DOHH2 (cell line): ENCODE data around the gene KIF5C.
"Not testable (repeated sequence)": the region's sequence is repeated elsewhere in the genome, so short reads cannot be mapped to it uniquely, and the experiment has no call there.

ENCODE experiments used
- H3F3A ChIP-seq: fragments of 200-600 bp; sonication (generic), shearing (Covaris generic); 2 replicates; pipeline ENCODE4 v1.6.0; 2016; ENCODE audit warnings: antibody characterized with exemption, mild to moderate bottlenecking; ENCODE audit not compliant: control insufficient read depth, insufficient read depth
- H3K27ac ChIP-seq: fragments of 200-600 bp; sonication (generic); 2 replicates; pipeline ENCODE4 v1.5.1; 2014; ENCODE audit warnings: low read depth, mild to moderate bottlenecking, low read length, moderate library complexity
- H3K27me3 ChIP-seq: fragments of 200-600 bp; sonication (generic); 2 replicates; pipeline ENCODE4 v1.6.1; 2014; ENCODE audit warnings: mild to moderate bottlenecking, low read length, mixed read lengths; ENCODE audit not compliant: control insufficient read depth
- H3K36me3 ChIP-seq: fragments of 200-600 bp; sonication (generic); 2 replicates; pipeline ENCODE4 v1.6.1; 2014; ENCODE audit warnings: mild to moderate bottlenecking, low read length, moderate library complexity, mixed read lengths; ENCODE audit not compliant: control insufficient read depth
- H3K4me1 ChIP-seq: fragments of 200-600 bp; sonication (generic); 2 replicates; pipeline ENCODE4 v1.6.1; 2014; ENCODE audit warnings: mild to moderate bottlenecking, low read length, mixed read lengths; ENCODE audit not compliant: control insufficient read depth
- H3K4me2 ChIP-seq: fragments of 200-600 bp; sonication (generic); 2 replicates; pipeline ENCODE4 v1.6.0; 2014; ENCODE audit warnings: mild to moderate bottlenecking, low read length, moderate library complexity
- H3K4me3 ChIP-seq: fragments of 200-600 bp; sonication (generic); 2 replicates; pipeline ENCODE4 v1.5.1; 2014; ENCODE audit warnings: mild to moderate bottlenecking, low read length, mixed read lengths
- H3K79me2 ChIP-seq: fragments of 200-600 bp; sonication (generic); 2 replicates; pipeline ENCODE4 v1.6.1; 2014; ENCODE audit warnings: mild to moderate bottlenecking, low read length, mixed read lengths; ENCODE audit not compliant: control insufficient read depth
- H3K9me2 ChIP-seq: fragments of 200-600 bp; sonication (generic); replicated peaks from 2 replicates; pipeline ENCODE4 v1.6.1; 2014; ENCODE audit warnings: mild to moderate bottlenecking, low read length, mixed read lengths; ENCODE audit not compliant: control insufficient read depth
- H3K9me3 ChIP-seq: fragments of 200-600 bp; sonication (generic); 2 replicates; pipeline ENCODE4 v1.6.1; 2014; ENCODE audit warnings: antibody characterized with exemption, low read length, mixed read lengths; ENCODE audit not compliant: control insufficient read depth, insufficient read depth
- H4K20me1 ChIP-seq: fragments of 200-600 bp; sonication (generic); 2 replicates; pipeline ENCODE4 v1.6.0; 2014; ENCODE audit warnings: low read depth, mild to moderate bottlenecking, antibody characterized with exemption, low read length, moderate library complexity; ENCODE audit not compliant: control insufficient read depth, insufficient read depth
- EZH2phosphoT487 ChIP-seq: fragments of 200-600 bp; sonication (generic); IDR thresholded peaks from 2 replicates; pipeline ENCODE4 v1.6.1; 2017; ENCODE audit warnings: borderline replicate concordance, mild to moderate bottlenecking, antibody characterized with exemption, low read length, moderate library complexity, mixed read lengths
- TF ChIP-seq, protein P1 (sequence below): fragments of 200-600 bp; sonication (generic); IDR thresholded peaks from one replicate; pipeline ENCODE4 v1.5.1; 2014; ENCODE audit warnings: antibody characterized with exemption, mild to moderate bottlenecking, low read depth, low read length; ENCODE audit not compliant: poor library complexity, severe bottlenecking

Gene KIF5C

DNA sequence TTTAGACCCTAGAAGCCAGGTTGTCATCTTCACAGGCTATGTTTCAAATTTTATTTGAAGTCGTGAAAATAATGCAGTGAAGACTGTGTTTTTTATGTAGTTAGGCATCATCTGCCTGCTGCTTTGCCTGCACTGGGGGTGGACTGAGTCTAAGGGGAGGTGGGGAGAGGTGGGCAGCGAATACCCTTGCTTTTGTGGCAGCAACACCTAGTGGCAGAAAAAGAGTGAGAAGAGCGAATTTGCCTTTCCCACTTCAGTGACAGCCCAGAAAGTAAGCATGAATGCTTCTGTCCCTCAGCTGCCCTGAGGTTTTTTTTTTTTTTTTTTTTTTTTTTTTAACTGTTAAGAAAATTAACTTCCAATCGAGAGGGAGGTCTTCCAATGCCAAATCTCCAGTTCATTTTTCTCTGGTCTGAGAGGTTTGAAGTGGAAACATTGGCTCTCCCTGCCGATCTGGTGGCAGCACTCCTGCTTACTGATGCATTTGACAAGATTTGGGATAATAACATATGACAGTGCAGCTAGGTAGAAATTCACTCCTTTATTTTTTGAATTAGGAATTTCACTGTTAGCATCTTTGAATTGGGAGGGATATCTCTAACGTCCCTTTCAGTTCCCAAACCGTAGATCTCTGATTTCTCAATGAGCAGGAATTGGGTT is 103.1 kb downstream of the KIF5C start:
- Histone ChIP-seq H3K9me2 (no peaks in the 10 kb centered on the region), H4K20me1 (no peaks in the 10 kb centered on the region), H3K4me1 (no peaks in the 10 kb centered on the region), H3K4me2 (no peak overlapping the region), H3K79me2 (no peaks in the 10 kb centered on the region), H3K27ac (no peak overlapping the region), H3F3A (no peaks in the 10 kb centered on the region), H3K27me3 (no peaks in the 10 kb centered on the region), H3K9me3 (no peaks in the 10 kb centered on the region), H3K4me3 (no peak overlapping the region), H3K36me3 (peaks cover 25% of the 10 kb centered on the region)
- TF ChIP-seq, protein P1, sequence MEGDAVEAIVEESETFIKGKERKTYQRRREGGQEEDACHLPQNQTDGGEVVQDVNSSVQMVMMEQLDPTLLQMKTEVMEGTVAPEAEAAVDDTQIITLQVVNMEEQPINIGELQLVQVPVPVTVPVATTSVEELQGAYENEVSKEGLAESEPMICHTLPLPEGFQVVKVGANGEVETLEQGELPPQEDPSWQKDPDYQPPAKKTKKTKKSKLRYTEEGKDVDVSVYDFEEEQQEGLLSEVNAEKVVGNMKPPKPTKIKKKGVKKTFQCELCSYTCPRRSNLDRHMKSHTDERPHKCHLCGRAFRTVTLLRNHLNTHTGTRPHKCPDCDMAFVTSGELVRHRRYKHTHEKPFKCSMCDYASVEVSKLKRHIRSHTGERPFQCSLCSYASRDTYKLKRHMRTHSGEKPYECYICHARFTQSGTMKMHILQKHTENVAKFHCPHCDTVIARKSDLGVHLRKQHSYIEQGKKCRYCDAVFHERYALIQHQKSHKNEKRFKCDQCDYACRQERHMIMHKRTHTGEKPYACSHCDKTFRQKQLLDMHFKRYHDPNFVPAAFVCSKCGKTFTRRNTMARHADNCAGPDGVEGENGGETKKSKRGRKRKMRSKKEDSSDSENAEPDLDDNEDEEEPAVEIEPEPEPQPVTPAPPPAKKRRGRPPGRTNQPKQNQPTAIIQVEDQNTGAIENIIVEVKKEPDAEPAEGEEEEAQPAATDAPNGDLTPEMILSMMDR: peak; percentile 34
- no peak for TF ChIP-seq EZH2phosphoT487

- no peaks in the 10 kb centered on the region for H3K9me3 ChIP-seq
- H3K36me3 ChIP-seq: peaks cover 20% of the 10 kb centered on the region
- no peaks in the 10 kb centered on the region for H3K9me2 ChIP-seq
- no peak overlapping the region for H3K4me2 ChIP-seq
- no peak overlapping the region for H3K27ac ChIP-seq
- H4K20me1 ChIP-seq: no peaks in the 10 kb centered on the region
- H3F3A ChIP-seq: no peaks in the 10 kb centered on the region
- H3K79me2 ChIP-seq: no peaks in the 10 kb centered on the region
- no peak for TF ChIP-seq EZH2phosphoT487
- TF ChIP-seq, protein P1: no peak
- H3K4me1 ChIP-seq: no peaks in the 10 kb centered on the region
- no peaks in the 10 kb centered on the region for H3K27me3 ChIP-seq
- no peak overlapping the region for H3K4me3 ChIP-seq
Observed at GRCh38 chr2:148978706-148979105, 103.7 kb downstream of the KIF5C start.

DNA sequence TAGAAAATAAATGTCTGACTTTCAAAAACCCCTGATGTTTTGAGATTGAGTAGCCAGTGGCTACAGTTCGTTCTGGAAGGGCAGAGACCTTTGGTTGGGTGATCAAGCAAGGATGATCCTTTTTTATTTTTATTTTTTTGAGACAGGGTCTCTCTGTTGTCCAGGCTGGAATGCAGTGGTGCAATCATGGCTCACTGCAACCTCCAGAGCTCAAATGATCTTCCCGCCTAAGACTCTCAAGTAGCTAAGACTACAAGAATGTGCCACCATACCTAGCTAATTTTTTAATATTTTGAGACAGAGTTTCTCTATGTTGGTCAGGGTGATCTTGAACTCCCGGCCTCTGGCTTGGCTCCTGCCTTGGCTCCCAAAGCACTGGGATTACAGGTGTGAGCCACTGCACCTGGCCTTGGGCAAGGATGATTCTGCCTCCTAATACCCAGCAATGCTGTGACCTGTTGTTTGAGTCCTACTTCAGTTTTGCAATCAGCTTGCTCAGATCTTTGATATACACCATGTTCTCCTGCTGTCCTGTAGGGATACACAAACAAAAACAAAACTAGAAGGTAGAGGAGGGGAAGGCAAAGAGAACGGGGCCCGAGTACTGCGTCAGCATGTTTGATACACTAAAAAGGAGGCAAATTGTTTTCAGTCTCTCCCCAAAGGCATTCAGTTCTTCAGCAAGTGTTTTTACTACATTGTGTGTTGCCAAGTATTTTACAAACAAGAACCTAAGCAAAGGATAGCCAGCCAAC is 104.3 kb downstream of the KIF5C start:
- H3K36me3 ChIP-seq: peaks cover 20% of the 10 kb centered on the region
- H3K4me1 ChIP-seq: no peaks in the 10 kb centered on the region
- H4K20me1 ChIP-seq: no peaks in the 10 kb centered on the region
- no peak overlapping the region for H3K27ac ChIP-seq
- no peaks in the 10 kb centered on the region for H3K27me3 ChIP-seq
- H3K4me2 ChIP-seq: no peak overlapping the region
- no peaks in the 10 kb centered on the region for H3F3A ChIP-seq
- no peaks in the 10 kb centered on the region for H3K79me2 ChIP-seq
- no peaks in the 10 kb centered on the region for H3K9me3 ChIP-seq
- H3K9me2 ChIP-seq: no peaks in the 10 kb centered on the region
- no peak overlapping the region for H3K4me3 ChIP-seq
- TF ChIP-seq EZH2phosphoT487: no peak

DNA sequence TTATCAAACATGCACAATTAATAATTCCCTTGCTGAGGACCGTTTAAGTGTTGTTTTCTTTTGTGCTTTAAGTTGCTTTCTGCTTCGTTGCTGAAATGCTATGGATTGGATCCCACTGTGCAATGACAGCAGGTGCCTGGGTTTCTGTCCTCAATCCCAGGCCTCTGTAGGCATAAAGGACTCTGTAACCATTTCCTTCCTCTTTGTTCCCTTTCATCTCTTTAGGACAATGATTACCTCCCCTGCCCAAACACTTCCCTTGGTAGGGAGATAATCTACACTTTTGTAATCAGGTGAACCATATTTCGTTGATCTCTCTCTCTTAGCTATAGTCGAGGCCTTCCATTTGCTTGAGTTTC is 104.9 kb downstream of the KIF5C start:
- Histone ChIP-seq H3K4me1 (no peaks in the 10 kb centered on the region), H3K4me2 (no peak overlapping the region), H3K9me3 (no peaks in the 10 kb centered on the region), H3K79me2 (no peaks in the 10 kb centered on the region), H3K4me3 (no peak overlapping the region), H3K36me3 (peaks cover 21% of the 10 kb centered on the region), H3K9me2 (no peaks in the 10 kb centered on the region), H3F3A (no peaks in the 10 kb centered on the region), H4K20me1 (no peaks in the 10 kb centered on the region), H3K27ac (no peak overlapping the region), H3K27me3 (no peaks in the 10 kb centered on the region)
- TF ChIP-seq EZH2phosphoT487: no peak
- TF ChIP-seq, protein P1: no peak

GRCh38 chr2:148980496-148980895 is 105.5 kb downstream of the KIF5C start:
- not testable (repeated sequence) for H3K9me2 ChIP-seq, H3K9me3 ChIP-seq
- H3K36me3 ChIP-seq: peaks cover 21% of the 10 kb centered on the region

More at GRCh38 chr2:148980496-148980895, 105.5 kb downstream of the KIF5C start:
- H3K4me1 ChIP-seq, H3K27me3 ChIP-seq, H3K27ac ChIP-seq, H4K20me1 ChIP-seq, H3K79me2 ChIP-seq, H3F3A ChIP-seq, H3K4me3 ChIP-seq, H3K4me2 ChIP-seq: not testable (repeated sequence)
